Lower lobe of right lung (tissue), 2 donors: Measurements from ENCODE around the gene MAGEA9. TPM values are rescaled to one million over a fixed set of nuclear protein-coding genes. Genes with fewer than 3 reads are reported as not detected.
"Not testable (repeated sequence)": the region's sequence is repeated elsewhere in the genome, so short reads cannot be mapped to it uniquely, and the experiment has no call there.

Experiments
- ATAC-seq, 2 donors: fragments of 200-7000 bp; cut with Tn5 transposase; one replicate each; pipeline ENCODE4 v1.9.1; 2020 to 2022; ENCODE audit warnings: mild to moderate bottlenecking in 2 of 2, moderate library complexity in 2 of 2
- DNase-seq: peaks from one replicate; pipeline ENCODE4 v3.0.0-alpha.2; 2020
- H3K27ac ChIP-seq: fragments of 200-600 bp; one replicate; pipeline ENCODE4 v1.8.0; 2022
- H3K27me3 ChIP-seq: fragments of 200-600 bp; one replicate; pipeline ENCODE4 v1.8.0; 2022; ENCODE audit warnings: low read depth
- H3K36me3 ChIP-seq: fragments of 200-600 bp; one replicate; pipeline ENCODE4 v1.8.0; 2022; ENCODE audit warnings: mild to moderate bottlenecking
- H3K4me1 ChIP-seq: fragments of 200-600 bp; one replicate; pipeline ENCODE4 v1.8.0; 2022
- H3K4me3 ChIP-seq: fragments of 200-600 bp; one replicate; pipeline ENCODE4 v1.8.0; 2022; ENCODE audit warnings: mild to moderate bottlenecking
- H3K9me3 ChIP-seq: fragments of 200-600 bp; one replicate; pipeline ENCODE4 v1.8.0; 2022
- intact Hi-C: fragments of 100-400 bp; cut with DNase I; formaldehyde crosslinking; loops from one replicate; pipeline ENCODE4 v1.11.0; 2022
- total RNA-seq: library from RNA; stranded (reverse); fragmentation: NEBNext Ultra II Directional; extraction: Animal tissue kit (Norgen Biotek cat#: 25700); gene quantifications from one replicate; pipeline ENCODE4 v1.2.1, GENCODE V29; 2021
- TF ChIP-seq, protein P1 (sequence below): fragments of 200-600 bp; IDR thresholded peaks from one replicate; pipeline ENCODE4 v1.8.0; 2022; ENCODE audit warnings: antibody characterized with exemption, mild to moderate bottlenecking
- donor health status: DM: no; HTN: yes; CAD: no; lungs with severe emphysema.

MAGEA9 gene
- total RNA-seq, 1 donor from 2014 or later, result not detected

DNA sequence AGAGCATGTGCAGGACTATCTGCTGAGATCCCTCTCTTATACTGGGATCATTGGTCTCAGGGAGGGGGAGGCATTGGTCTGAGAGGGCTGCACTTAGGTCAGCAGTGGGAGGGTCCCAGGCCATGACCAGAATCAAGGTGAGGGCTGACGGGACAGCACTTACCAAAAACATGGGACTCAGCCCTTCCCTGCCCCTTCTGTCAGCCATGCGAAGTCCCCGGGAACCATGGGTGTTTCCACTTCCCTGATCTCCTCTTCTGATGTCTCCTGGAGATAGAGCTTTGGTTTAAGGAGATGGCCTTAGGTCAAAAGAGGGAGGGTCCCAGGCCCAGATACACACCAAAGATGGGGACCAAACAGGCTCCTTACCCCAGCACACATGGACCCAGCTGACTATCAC, 20.8 kb upstream of the MAGEA9 start:
- no peak overlapping the region for H3K4me3 ChIP-seq
- intact Hi-C loops, result no loop called here
- H3K36me3 ChIP-seq, result no peaks in the 10 kb centered on the region
- H3K9me3 ChIP-seq, result no peaks in the 10 kb centered on the region
- no peaks in the 10 kb centered on the region for H3K27me3 ChIP-seq
- ATAC-seq (no peak), DNase-seq (no peak)
- no peaks in the 10 kb centered on the region for H3K4me1 ChIP-seq
- TF ChIP-seq, protein P1, sequence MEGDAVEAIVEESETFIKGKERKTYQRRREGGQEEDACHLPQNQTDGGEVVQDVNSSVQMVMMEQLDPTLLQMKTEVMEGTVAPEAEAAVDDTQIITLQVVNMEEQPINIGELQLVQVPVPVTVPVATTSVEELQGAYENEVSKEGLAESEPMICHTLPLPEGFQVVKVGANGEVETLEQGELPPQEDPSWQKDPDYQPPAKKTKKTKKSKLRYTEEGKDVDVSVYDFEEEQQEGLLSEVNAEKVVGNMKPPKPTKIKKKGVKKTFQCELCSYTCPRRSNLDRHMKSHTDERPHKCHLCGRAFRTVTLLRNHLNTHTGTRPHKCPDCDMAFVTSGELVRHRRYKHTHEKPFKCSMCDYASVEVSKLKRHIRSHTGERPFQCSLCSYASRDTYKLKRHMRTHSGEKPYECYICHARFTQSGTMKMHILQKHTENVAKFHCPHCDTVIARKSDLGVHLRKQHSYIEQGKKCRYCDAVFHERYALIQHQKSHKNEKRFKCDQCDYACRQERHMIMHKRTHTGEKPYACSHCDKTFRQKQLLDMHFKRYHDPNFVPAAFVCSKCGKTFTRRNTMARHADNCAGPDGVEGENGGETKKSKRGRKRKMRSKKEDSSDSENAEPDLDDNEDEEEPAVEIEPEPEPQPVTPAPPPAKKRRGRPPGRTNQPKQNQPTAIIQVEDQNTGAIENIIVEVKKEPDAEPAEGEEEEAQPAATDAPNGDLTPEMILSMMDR, result no peak
- no peak overlapping the region for H3K27ac ChIP-seq

DNA sequence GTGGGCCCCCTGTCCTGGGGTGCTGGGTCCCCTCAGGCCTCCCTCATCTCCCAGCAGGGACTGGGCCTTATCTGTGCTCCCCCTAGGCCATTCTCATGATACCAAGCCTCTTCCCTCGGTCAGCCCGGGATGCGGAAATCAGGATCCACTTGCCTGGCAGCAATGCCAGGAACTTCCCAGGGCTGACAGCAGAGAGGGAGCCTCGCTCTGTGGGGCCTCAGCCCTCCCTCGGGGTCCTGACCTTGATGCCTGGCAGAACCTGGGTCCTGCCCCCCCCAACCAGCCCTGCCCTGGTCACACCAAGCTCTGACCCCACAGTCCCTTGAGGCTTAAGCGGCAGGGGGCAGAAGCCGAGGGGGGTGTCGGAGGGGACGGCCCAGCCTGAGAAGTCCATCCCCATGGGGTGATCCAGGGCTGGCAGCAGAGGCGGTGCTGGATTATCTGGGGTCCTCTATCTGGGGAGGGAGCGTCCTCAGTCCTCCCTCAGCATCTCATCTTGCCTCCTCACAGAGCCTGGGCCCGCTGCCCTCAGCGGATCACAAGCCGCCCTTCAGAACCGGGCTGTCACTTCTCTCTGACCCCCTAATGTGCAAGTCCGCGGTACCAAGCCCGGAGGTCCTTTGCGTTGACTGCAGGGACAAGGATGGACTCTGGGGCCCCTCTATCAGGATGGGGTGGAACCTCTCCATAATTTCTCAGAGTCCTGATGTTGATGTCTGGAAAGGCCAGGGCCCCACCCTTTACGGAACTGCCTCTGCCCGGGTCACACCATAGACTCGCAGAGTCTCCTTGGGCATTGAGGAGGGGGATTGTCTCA, 19.7 kb upstream of the MAGEA9 start:
- H3K9me3 ChIP-seq, H3K27ac ChIP-seq, H3K27me3 ChIP-seq, ATAC-seq, H3K36me3 ChIP-seq, DNase-seq, intact Hi-C loops, H3K4me3 ChIP-seq, H3K4me1 ChIP-seq: not testable (repeated sequence)

DNA sequence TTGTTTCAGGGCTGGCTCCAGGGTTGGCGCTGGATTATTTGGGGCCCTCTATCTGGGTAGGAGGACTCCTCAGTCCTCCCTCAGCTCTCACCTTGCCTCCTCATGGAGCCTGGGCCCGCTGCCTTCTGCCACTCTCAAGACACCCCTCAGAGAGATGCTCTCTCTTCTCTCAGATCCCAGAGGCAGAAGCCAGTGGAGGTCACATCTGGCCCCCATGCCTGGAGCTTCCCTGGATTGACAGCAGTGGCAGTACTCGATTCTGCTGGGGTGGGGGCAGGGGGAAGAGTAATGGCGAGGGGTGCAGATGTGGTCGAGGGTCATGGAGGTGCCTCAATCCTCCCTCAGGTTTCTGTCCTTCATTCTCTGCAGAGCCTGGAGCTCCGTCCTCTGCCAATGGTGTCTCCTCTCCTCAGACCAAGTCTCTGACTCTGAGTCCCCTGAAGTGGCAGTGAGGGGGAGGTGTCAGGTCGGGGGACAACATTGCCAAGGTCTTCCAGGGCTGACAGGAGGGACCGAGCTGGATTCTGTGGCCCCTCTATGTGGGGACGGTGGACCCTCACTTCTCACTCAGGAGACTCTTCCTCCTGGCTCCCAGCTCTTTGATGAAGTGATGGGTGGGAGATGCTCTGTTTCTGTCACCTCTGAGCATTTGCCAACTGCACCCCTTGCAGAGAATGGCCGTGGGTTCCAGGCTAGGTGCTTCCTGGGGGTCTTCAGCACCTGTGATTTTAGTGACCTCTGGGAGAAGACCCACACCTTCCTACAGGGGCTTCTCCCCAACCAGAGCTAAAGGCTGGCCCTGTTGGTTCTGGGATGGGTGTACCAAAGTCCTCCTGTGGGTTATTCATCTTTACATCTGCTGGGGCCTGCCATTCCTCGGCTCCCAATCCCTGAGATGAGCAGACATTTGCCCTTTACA, 18.8 kb upstream of the MAGEA9 start:
- DNase-seq (no peak), ATAC-seq (no peak)
- Histone ChIP-seq H3K36me3 (no peaks in the 10 kb centered on the region), H3K4me1 (no peaks in the 10 kb centered on the region), H3K27ac (no peak overlapping the region), H3K4me3 (no peak overlapping the region), H3K27me3 (no peaks in the 10 kb centered on the region), H3K9me3 (no peaks in the 10 kb centered on the region)
- intact Hi-C loops, result no loop called here
- TF ChIP-seq, protein P1, result no peak

DNA sequence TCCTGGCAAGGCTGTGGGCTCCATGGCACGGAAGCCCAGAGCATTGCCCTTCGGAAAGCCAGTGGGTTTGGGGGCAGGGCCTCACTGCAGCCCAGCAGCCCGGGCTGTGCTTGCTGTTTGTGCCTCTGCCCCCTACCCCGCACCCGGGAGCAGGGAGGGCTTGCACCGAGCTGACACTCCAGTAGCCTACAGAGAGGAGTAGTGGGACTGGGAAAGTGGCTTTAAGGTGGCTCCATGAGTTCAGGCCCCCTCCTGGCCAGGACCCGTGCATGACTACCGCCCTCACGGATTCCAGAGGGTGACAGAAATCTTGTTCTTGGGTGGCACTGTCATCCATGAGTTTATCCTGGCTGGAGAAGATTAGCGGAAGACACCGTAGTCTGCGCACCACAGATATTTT, 11.4 kb upstream of the MAGEA9 start:
- H3K4me3 ChIP-seq, H3K27ac ChIP-seq, ATAC-seq, H3K27me3 ChIP-seq, intact Hi-C loops, DNase-seq, H3K36me3 ChIP-seq, H3K9me3 ChIP-seq, H3K4me1 ChIP-seq: not testable (repeated sequence)

DNA sequence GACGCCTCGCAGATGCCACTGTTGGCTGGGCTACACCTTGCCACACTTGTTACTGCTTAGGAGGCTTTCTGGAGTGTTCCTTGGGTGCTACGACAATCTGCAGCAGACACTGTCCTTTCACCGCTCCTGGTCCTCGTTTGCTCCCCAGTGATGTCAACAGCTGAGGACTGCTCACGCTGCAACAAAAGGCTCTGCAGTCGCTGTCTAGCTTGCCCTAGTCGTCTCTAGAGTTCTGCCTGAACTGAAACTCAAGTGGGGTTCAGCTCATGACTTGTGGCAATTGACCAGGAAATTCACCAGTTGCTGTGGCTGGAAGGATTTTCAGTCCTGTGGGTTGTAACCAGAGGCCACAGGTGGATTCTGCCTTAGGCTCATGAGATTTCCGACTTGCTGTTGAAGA, 8.7 kb upstream of the MAGEA9 start:
- H3K4me1 ChIP-seq, H3K4me3 ChIP-seq, ATAC-seq, H3K27me3 ChIP-seq, H3K27ac ChIP-seq, DNase-seq, H3K36me3 ChIP-seq, H3K9me3 ChIP-seq, intact Hi-C loops: not testable (repeated sequence)

DNA sequence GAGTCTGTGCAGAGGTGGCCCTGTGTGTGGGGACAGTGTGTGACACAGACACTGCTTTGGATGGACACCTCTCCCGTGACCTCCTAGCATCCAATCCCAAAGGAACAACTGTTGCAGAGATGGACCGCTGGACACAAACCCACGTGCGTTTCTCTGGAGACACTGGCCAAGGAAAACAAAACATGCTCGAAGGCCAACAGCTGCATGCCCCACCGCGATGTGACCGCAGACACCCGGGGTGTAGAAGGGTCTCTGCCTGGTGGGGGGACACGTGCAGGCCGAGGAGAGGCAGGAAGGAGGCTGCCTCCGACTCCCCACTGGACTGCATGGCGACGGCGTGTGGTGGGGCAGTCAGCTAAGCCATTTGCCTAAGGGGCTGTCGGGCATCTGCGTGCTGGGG, 8.0 kb upstream of the MAGEA9 start, which contains the start of gene HSFX1:
TSS of gene HSFX1 (plus strand) at position 301 of the 400 bp plus-strand sequence. CDS start 614 bp downstream, outside the sequence.
- DNase-seq, H3K9me3 ChIP-seq, intact Hi-C loops, H3K27me3 ChIP-seq, H3K4me1 ChIP-seq, H3K36me3 ChIP-seq, H3K4me3 ChIP-seq, H3K27ac ChIP-seq, ATAC-seq: not testable (repeated sequence)

DNA sequence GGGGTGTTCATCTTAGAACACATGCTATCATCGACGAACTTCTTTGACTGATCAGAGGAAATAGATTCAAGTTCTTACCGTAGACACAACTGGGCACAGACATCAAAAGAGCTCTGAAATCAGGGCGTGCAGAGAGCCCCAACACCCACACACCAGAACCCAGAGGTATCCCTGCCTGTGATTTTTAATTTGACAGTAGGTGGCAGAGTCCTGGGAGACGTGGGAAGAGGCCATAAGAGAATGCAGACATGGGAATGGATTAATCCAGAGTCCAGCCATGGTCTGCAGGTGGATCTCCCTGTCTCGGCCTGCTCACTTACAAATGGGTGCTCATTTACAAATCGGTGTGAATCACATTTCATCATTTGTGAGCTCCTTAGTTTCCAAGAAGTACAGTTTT, 3.7 kb upstream of the MAGEA9 start:
- H3K4me1 ChIP-seq, ATAC-seq, H3K27ac ChIP-seq, DNase-seq, H3K27me3 ChIP-seq, intact Hi-C loops, H3K4me3 ChIP-seq, H3K36me3 ChIP-seq, H3K9me3 ChIP-seq: not testable (repeated sequence)

DNA sequence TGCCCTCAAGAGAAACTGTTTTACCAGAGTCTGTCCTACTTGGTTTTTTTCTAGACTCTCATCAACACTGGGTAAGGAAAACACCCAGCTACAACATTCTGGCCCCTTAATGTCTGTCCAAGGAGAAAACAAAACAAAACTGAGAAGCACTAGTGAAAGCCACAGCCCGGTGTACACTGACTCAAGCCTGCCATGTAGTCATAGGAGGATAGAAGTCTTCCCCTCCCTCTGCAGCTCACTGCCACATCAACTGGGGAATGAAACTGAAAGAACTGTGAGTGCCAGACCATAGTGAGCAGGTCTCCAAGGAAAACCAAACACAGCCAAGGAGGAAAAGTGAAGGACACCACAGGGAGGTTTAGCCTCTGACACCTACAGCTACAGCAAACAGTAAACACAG, 13.8 kb downstream of the MAGEA9 start:
- H3K9me3 ChIP-seq, H3K36me3 ChIP-seq, H3K4me3 ChIP-seq, ATAC-seq, intact Hi-C loops, H3K4me1 ChIP-seq, H3K27me3 ChIP-seq, H3K27ac ChIP-seq, DNase-seq: not testable (repeated sequence)
